A549 (cell line): Measurements from ENCODE around the gene ZBTB8OS.

Experiments used
- BHLHE40 ChIP-seq: IDR thresholded peaks from 2 replicates; pipeline ENCODE4 v1.6.1; 2012; ENCODE audit warnings: low read depth, low read length, inconsistent platforms
- CEBPB ChIP-seq, 2 experiments: fragments of >200 bp in 1 of 2; sonication (Bioruptor Twin) in 1 of 2; formaldehyde crosslinking in 1 of 2; IDR thresholded peaks; 2 replicates each; pipeline ENCODE4 v1.6.1; 2012 to 2016
- CTCF ChIP-seq: fragments of >200 bp; sonication (Bioruptor Twin); formaldehyde crosslinking; IDR thresholded peaks from 3 replicates; pipeline ENCODE4 v1.5.1; 2016
- EHMT2 ChIP-seq: fragments of 200-600 bp; sonication (generic); IDR thresholded peaks from 2 replicates; pipeline ENCODE4 v1.6.1; 2016; ENCODE audit warnings: antibody characterized with exemption, low read depth, mild to moderate bottlenecking, moderate library complexity
- HEYL ChIP-seq: fragments of 250-450 bp; sonication (Bioruptor Pico); IDR thresholded peaks from 2 replicates; pipeline ENCODE4 v1.8.0; 2021; ENCODE audit warnings: mild to moderate bottlenecking, moderate library complexity
- HMGXB4 ChIP-seq: fragments of 250-450 bp; sonication (Bioruptor Pico); IDR thresholded peaks from 2 replicates; pipeline ENCODE4 v1.5.0; 2021; ENCODE audit warnings: mild to moderate bottlenecking, moderate library complexity, borderline replicate concordance
- HOXA7 ChIP-seq: fragments of 250-450 bp; sonication (Bioruptor Pico); IDR thresholded peaks from 2 replicates; pipeline ENCODE4 v1.5.0; 2020; ENCODE audit warnings: mild to moderate bottlenecking, moderate library complexity
- MAFK ChIP-seq: fragments of 450-650 bp; IDR thresholded peaks from 2 replicates; pipeline ENCODE4 v1.6.1; 2014; ENCODE audit not compliant: partially characterized antibody
- MAZ ChIP-seq: fragments of 150-350 bp; IDR thresholded peaks from 2 replicates; pipeline ENCODE4 v1.6.1; 2014; ENCODE audit warnings: antibody characterized with exemption, low read depth, low read length, borderline replicate concordance
- POLR2A ChIP-seq: IDR thresholded peaks from 2 replicates; pipeline ENCODE4 v1.6.1; 2012; ENCODE audit warnings: mild to moderate bottlenecking, low read length
- RAD21 ChIP-seq, 2 experiments: fragments of >200 bp in 1 of 2; sonication (Bioruptor Twin) in 1 of 2; formaldehyde crosslinking in 1 of 2; IDR thresholded peaks in 1 of 2; conservative IDR thresholded peaks in 1 of 2; 2 replicates in 1 of 2; 3 replicates in 1 of 2; pipeline ENCODE4 v1.6.1; 2012 to 2018; ENCODE audit warnings: inconsistent platforms in 1 of 2
- REST ChIP-seq: fragments of 200-600 bp; sonication (generic); IDR thresholded peaks from 2 replicates; pipeline ENCODE4 v1.6.1; 2016; ENCODE audit warnings: antibody characterized with exemption, mild to moderate bottlenecking, moderate library complexity
- TFCP2L1 ChIP-seq: fragments of 250-450 bp; sonication (Bioruptor Pico); IDR thresholded peaks from 2 replicates; pipeline ENCODE4 v1.5.0; 2021; ENCODE audit warnings: mild to moderate bottlenecking
- USF2 ChIP-seq: fragments of 450-650 bp; IDR thresholded peaks from 2 replicates; pipeline ENCODE4 v1.6.1; 2014; ENCODE audit warnings: antibody characterized with exemption

- no peak for TF ChIP-seq RAD21 (conservative IDR thresholded peaks at IDR 0.05 in 1 of 2, IDR thresholded peaks at IDR 0.05 in 1 of 2)
- no peak for TF ChIP-seq POLR2A
- no peak for TF ChIP-seq HEYL (CRISPR knock-in tag)
- TF ChIP-seq REST, result no peak
- no peak for TF ChIP-seq EHMT2
- no peak for TF ChIP-seq HOXA7
- no peak for TF ChIP-seq CTCF
- no peak for TF ChIP-seq MAZ
- no peak for TF ChIP-seq MAFK
- no peak for TF ChIP-seq CEBPB (IDR thresholded peaks at IDR 0.05)
- TF ChIP-seq BHLHE40, result no peak
- no peak for TF ChIP-seq USF2
- no peak for TF ChIP-seq HMGXB4 (CRISPR knock-in tag)
- TF ChIP-seq TFCP2L1, result no peak
These were observed 36.0 kb upstream of the ZBTB8OS start for GRCh38 chr1:32686387-32686786.
